GM21619 (cell line): ENCODE results near the gene CACNA2D3.
"Not testable (repeated sequence)": the region's sequence is repeated elsewhere in the genome, so short reads cannot be mapped to it uniquely, and the experiment has no call there.

ENCODE experiments used
- ATAC-seq: cut with Tn5 transposase; IDR thresholded peaks from one replicate; pipeline ENCODE4 v1.9.1; 2021; ENCODE audit not compliant: unreplicated experiment

Gene CACNA2D3

DNA sequence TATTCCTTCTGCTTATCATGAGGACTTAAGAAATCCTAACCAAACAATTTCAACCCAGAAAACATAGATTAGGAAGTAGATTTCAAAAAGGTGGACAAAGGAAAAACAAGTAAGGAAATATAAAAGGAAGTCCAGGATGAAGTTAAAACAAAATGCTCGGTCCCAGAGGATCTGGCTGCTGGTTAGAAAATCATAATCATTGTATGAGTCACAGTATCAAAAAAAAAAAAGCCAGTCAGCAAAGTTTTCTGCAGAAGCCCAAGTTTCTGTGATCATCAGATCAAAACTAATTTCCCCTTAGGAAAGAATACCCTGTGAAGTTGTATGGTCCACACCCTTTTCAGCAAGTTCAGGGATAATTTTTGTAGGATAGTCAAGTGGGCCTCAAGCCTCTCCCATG is 848.5 kb downstream of the CACNA2D3 start:
- no peak for ATAC-seq

DNA sequence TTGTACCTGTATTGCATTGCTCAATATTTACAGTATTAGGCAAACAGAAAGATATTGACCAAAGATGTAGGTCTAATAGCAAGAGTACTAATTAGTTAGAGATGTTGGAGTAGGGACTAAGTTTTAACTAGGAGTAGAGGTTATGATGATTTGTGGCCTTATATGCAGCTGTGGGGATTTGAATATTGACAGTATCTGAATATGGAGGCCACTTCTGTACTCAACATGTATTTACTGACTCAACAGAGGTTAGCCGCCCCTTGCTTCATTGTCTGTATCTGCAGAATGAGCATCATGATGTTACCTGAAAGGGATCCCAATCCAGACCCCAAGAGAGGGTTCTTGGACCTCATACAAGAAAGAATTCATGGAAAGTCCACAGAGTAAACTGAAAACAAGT is 855.1 kb downstream of the CACNA2D3 start:
- no peak for ATAC-seq

- not testable (repeated sequence) for ATAC-seq
These were observed 855.6 kb downstream of the CACNA2D3 start for GRCh38 chr3:54977946-54978345.

DNA sequence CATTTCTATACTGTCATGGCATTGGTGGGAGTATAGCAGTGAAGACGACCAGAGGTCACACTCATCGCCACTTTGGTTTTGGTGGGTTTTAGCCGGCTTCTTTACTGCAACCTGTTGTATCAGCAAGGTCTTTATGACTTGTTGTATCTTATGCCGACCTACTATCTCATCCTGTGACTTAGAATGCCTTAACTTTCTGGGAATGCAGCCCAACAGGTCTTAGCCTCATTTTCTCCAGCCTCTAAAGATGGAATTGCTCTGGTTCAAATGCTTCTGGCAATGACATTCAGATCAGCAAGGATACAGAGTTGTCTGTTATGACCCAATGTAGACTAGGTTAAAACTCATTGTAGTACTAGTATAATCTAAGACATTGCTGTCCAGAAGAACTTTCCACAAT is 860.5 kb downstream of the CACNA2D3 start:
- ATAC-seq: no peak

DNA sequence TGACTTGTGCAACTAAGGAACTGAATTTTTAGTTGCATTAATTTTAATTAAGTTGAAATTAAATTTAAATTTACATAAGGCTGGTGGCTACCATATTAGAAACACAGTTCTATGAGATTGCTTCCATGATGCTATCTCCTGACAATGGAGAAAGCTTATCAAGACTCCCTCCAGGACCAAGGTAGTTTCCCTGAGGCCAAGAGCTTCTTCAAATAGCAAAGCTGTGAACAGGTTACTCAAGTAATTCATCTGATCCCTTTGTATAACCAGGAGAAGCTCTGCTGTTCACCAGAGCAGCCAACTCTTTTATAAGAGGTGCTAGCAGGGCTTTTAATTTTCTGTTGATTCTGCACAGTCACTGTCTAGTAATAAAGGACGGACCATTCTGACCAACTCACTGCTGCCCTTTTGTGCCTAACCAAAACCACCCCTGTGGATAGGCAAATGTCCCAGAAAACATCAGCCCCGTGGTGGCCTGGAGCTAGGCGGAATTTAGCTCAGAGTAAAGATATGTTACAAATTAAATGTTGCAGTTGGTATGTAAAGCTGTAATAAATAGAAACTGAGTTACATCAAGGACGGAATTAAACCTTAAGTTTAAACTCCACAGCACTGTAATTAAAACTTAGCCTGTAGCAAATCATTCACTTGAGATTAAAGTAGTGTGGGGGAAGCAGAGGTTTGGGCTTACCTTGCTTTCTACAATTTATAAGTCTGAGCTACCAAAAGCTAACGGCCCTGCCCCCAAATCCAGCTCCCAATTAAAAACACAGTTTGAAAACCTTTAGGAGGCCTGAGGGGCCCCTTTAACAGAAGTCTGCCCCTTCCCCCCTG is 861.1 kb downstream of the CACNA2D3 start:
- no peak for ATAC-seq

GRCh38 chr3:54985856-54986255 is 863.5 kb downstream of the CACNA2D3 start:
- no peak for ATAC-seq

DNA sequence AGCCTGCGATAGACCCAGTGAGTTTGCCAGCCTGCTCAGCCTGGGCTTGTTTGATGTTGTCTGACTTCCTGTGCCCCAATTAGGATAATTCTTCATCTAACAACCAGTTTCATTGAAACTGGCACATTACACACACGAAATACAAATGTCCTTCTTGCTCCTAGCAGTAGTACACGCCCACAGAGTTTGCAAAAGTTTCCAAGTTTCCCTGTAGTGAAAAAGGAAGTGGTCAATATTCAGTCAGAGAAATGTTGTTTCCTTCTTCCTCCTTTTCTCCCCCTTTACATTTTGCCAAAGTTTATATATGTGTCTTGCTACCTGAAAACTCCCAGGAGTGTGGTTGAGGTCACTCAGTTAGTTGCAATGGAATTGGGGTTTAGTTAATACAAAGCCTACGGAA is 863.9 kb downstream of the CACNA2D3 start:
- ATAC-seq: no peak

DNA sequence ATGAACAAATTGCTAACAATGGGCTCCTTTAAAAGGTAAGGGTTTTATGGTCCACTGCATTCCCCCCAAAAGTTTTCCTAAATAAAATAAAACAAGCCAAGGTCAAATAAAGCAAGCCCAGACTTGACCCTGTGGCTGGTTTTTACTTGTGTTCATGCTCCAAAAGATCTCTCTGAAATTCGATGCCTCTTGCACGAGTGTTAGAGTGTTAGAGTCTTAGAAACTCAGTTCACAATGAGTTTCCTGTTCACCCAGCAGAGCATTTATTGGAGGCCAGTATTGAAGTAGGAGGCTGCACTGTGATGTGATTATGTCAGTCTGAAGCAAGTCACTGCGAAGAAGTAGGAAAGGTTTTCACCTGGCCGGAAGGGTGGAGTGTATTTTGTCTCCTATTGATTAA is 865.4 kb downstream of the CACNA2D3 start:
- ATAC-seq: no peak

- no peak for ATAC-seq
These were observed 866.0 kb downstream of the CACNA2D3 start for GRCh38 chr3:54988302-54988837.

- no peak for ATAC-seq
These were observed 866.7 kb downstream of the CACNA2D3 start for GRCh38 chr3:54988838-54989630.

GRCh38 chr3:54994111-54994513 is 871.8 kb downstream of the CACNA2D3 start:
- no peak for ATAC-seq

DNA sequence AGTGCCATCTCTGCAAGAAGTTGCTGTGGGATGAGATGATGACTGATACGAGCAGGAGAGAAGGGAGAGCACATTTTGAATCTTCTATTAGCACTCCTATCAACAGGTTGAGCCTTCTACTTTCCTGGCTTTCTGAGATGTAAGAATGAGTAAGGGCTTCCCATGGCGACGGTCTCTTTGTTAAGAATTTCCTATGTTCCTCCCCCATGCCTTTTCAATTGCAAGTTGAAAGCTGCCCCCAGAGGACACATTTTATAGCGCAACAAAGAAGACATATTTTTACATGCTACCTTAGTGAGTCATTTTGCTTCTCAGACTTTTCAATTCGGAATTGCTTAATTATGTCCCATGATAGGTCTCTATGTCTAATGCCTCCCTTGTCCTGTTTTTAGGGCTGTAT is 876.8 kb downstream of the CACNA2D3 start:
- no peak for ATAC-seq

GRCh38 chr3:54999811-55000210 is 877.5 kb downstream of the CACNA2D3 start:
- no peak for ATAC-seq

DNA sequence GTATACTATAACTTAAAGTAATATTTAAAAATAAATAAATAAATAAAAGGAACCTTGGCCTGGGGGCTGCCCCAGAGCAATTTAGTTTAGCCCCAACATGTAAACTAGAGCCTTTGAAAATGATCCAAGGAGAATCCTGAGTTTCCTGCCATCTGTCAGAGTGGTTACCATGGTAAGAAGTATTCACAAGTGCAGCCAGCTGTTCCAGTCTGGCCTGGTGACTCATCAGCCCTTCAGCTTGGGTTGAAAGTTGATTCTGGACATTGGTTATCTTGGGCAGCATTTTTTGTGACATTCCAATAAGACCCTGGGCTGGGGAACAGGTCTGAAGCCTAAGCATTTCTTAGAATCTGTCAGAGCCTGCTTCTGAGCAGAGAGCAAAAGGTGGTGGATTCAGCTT is 878.2 kb downstream of the CACNA2D3 start:
- no peak for ATAC-seq

DNA sequence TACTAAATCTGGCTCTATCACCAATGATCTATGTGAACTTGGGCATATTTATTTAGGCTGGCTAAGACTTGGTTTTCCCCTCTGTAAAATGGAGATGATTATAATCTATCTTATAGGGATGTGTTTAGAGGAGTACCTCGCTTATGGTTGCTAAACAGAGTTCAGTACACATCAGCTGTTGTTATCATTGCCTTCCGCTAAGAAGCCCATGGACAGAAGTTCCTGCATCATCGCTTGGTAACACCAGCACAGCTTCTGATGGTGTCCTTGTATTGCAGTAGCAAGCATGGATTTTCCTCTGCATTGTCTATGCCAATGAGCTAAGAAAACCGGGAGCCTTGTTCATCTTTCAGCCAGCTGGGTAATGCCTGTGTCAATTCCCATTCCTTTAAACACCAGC is 878.6 kb downstream of the CACNA2D3 start:
- ATAC-seq: no peak

DNA sequence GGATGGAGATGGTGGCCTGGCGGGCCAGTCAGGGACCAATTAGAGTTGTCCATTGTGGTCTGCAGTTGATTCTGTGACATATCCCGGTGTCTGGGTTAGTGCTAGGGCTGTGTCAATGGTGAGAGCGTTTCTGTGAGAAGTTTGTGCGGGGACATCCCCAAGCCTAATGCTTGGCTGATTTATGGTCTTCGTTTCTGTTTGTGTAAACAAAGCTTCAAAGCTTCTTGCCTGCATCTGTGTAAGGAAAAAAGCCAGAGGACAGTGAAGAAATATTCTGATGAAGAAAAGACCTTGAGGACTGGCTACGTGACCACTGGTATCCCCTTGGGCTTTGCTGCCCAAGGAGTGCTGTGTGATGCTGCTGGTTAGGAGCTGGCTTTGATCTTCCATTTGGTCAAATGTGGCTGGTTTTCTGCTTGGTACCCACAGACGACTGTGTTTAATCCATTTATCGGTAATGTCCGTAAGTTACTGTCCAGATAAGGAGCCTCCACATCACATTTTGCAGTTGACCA is 880.1 kb downstream of the CACNA2D3 start:
- no peak for ATAC-seq

DNA sequence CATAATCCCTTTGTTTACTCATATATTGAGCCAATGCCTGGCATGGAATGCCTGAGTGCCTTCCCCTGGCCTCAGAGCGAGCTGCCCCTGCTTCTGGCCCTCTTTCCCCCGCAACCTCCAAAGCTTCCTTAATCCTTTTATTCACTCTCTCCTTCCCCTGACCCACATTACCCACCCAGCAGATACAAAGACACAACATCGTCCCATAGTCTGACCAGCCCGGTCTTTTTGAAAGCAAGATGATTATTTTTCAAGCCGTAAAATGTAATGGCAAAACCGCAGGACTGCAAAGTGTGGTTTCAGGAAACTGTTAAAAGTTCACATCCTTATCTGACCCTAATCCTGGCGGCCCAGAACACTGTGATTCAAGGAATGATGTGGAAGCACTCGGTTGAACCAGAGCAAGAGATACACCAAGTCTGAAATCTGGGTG is 883.9 kb downstream of the CACNA2D3 start:
- no peak for ATAC-seq

DNA sequence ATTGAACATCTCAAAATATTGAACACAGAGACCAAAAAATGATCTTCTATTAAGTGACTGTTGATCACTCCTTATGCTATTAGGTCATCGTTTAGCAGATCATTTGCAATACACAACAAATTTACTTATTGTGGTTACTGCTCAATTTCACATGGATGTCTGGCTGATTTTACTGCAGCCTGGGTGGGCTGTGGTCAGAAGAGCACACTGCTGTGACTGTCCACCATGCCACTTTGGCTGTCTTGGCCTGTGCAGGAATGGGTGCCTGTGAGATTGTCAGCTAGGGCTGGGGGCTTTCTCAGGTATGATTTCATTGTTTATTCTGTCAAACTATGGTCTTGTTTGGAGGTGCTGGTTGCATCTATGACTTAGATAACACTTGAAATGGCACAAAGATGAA is 885.6 kb downstream of the CACNA2D3 start:
- ATAC-seq: no peak

GRCh38 chr3:55009372-55009771 is 887.0 kb downstream of the CACNA2D3 start:
- no peak for ATAC-seq

GRCh38 chr3:55012091-55012490 is 889.7 kb downstream of the CACNA2D3 start:
- ATAC-seq: no peak

DNA sequence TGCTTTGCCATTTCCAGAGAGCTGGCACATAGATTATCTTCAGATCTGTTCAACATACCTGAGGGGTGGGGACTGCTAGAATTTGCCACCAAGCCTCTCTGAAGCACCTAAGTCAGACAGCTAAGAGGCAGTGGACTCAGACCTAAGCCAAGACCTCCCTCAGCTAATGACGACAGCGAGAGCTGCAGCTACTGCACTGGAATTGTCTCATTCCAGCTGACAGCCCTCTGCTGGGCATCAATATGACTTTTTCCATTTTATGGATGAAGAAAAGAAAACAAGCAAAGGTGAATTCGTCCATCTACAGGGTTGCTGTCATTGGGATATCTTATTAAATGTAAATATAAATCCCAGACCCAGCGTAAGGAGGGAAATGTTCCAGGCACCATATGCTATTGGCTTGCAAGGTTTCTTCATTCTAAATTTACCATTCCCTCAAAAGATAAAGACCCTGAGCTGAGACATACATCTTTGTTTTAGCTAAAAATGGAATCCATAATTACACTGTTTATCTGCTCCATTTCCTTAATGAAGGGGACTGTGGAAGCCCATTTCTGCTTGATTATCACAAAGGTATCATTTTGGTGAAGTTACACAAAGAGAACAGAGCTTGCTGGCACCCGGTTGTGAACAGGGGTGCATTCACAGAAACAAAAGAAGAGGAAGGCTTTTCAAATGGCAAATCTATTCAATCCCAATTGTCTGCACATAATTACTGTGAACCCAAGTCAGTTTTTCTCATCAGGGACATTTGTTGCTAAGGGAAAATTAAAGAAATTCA is 891.0 kb downstream of the CACNA2D3 start:
- ATAC-seq: no peak
